Measurements from ENCODE around the gene IFITM2. TPM values are rescaled to one million over a fixed set of nuclear protein-coding genes. Genes with fewer than 3 reads are reported as not detected.
"Not testable (repeated sequence)": the region's sequence is repeated elsewhere in the genome, so short reads cannot be mapped to it uniquely, and the experiment has no call there.

IFITM2 gene
- total RNA-seq, 4 donors from 2014 or later = 22.2 to 99.4 (median 52.9) TPM

GRCh38 chr11:303363-303762 is 4.3 kb upstream of the IFITM2 start:
- TF ChIP-seq POLR2A (IDR thresholded peaks at IDR 0.05) (no peak), CTCF (IDR thresholded peaks at IDR 0.05) (no peak)
- no peak overlapping the region for H3K4me3 ChIP-seq (ENCODE audit: low read depth, poor library complexity, severe bottlenecking)
- intact Hi-C loops (cut with DNase I; ENCODE audit: low total_unique reads) = loop anchor here (10.0 kb wide), 1 partner anchor 51 kb away; no protein-coding TSS in a partner anchor
- 83% methylated on average over 12 of the region's 12 CpGs for WGBS, 2 donors
- no peak for DNase-seq (ENCODE audit: low spot score in 2 of 2)

- WGBS, 2 donors = 88 to 91% methylated on average over 49 to 52 of the region's 52 CpGs
- TF ChIP-seq POLR2A (IDR thresholded peaks at IDR 0.05) = no peak
- no peak for TF ChIP-seq CTCF (IDR thresholded peaks at IDR 0.05)
- H3K4me3 ChIP-seq (ENCODE audit: low read depth, poor library complexity, severe bottlenecking) = no peak overlapping the region
- intact Hi-C loops (cut with DNase I; ENCODE audit: low total_unique reads) = loop anchor here (10.0 kb wide), 1 partner anchor 51 kb away; no protein-coding TSS in a partner anchor
- no peak for DNase-seq (ENCODE audit: low spot score in 2 of 2)
Measured at GRCh38 chr11:304061-304506, 3.5 kb upstream of the IFITM2 start.

GRCh38 chr11:304915-305843 is 2.4 kb upstream of the IFITM2 start:
- intact Hi-C loops (cut with DNase I; ENCODE audit: low total_unique reads) = loop anchor here (10.0 kb wide), 1 partner anchor 50 kb away; no protein-coding TSS in a partner anchor
- peak in 1 of 2 donors; percentile 63 for DNase-seq (ENCODE audit: low spot score in 2 of 2)
- TF ChIP-seq CTCF (IDR thresholded peaks at IDR 0.05) (no peak), POLR2A (IDR thresholded peaks at IDR 0.05) (no peak)
- no peak overlapping the region for H3K4me3 ChIP-seq (ENCODE audit: low read depth, poor library complexity, severe bottlenecking)
- WGBS, 2 donors = 43 to 47% methylated on average over 19 of the region's 19 CpGs

GRCh38 chr11:305844-306211 is 1.8 kb upstream of the IFITM2 start:
- DNase-seq (ENCODE audit: low spot score in 2 of 2) = no peak
- no peak overlapping the region for H3K4me3 ChIP-seq (ENCODE audit: low read depth, poor library complexity, severe bottlenecking)
- WGBS, 2 donors = 86 to 90% methylated on average over 10 of the region's 10 CpGs
- intact Hi-C loops (cut with DNase I; ENCODE audit: low total_unique reads) = loop anchor here (10.0 kb wide), 1 partner anchor 49 kb away; no protein-coding TSS in a partner anchor
- TF ChIP-seq CTCF (IDR thresholded peaks at IDR 0.05) (no peak), POLR2A (IDR thresholded peaks at IDR 0.05) (no peak)

GRCh38 chr11:306645-307371 is 808 bp upstream of the IFITM2 start:
- no peak for TF ChIP-seq POLR2A (IDR thresholded peaks at IDR 0.05)
- no peak for TF ChIP-seq CTCF (IDR thresholded peaks at IDR 0.05)
- intact Hi-C loops (cut with DNase I; ENCODE audit: low total_unique reads) = loop anchor here (10.0 kb wide), 1 partner anchor 48 kb away; no protein-coding TSS in a partner anchor
- no peak overlapping the region for H3K4me3 ChIP-seq (ENCODE audit: low read depth, poor library complexity, severe bottlenecking)
- WGBS, 2 donors = 87 to 91% methylated on average over 17 of the region's 17 CpGs
- DNase-seq (ENCODE audit: low spot score in 2 of 2) = no peak

- H3K4me3 ChIP-seq (ENCODE audit: low read depth, poor library complexity, severe bottlenecking) = peak overlapping the region; percentile 28
- intact Hi-C loops (cut with DNase I; ENCODE audit: low total_unique reads) = loop anchor here (10.0 kb wide), 1 partner anchor 46 kb away; no protein-coding TSS in a partner anchor
- not testable (repeated sequence) for DNase-seq (ENCODE audit: low spot score in 2 of 2)
- WGBS, 2 donors = 33 to 37% methylated on average over 24 of the region's 24 CpGs
Measured at GRCh38 chr11:308740-309665, 1.4 kb downstream of the IFITM2 start.

GRCh38 chr11:309979-310572 is 2.5 kb downstream of the IFITM2 start:
- not testable (repeated sequence) for DNase-seq (ENCODE audit: low spot score in 2 of 2); H3K4me3 ChIP-seq (ENCODE audit: low read depth, poor library complexity, severe bottlenecking)
- intact Hi-C loops (cut with DNase I; ENCODE audit: low total_unique reads) = loop anchor here (10.0 kb wide), 1 partner anchor 45 kb away; no protein-coding TSS in a partner anchor
- WGBS, 2 donors = 9 to 18% methylated on average over 3 to 7 of the region's 18 CpGs
